SK-N-SH (cell line): ENCODE measurements around the gene MRPS27. TPM values are rescaled to one million over a fixed set of nuclear protein-coding genes. Genes with fewer than 3 reads are reported as not detected.

Experiments
- CTCF ChIA-PET: fragments of 300-600, 350-600 bp; formaldehyde crosslinking; extraction: SDS; loops from one replicate; lab custom pipeline; 2021; lab: Yijun Ruan, JAX
- POLR2A ChIA-PET: fragments of 350-600 bp; sonication (Branson Sonifier 250); formaldehyde crosslinking; extraction: SDS; loops from one replicate; lab custom pipeline; 2020; ENCODE audit warnings: antibody characterized with exemption, inconsistent platforms; lab: Yijun Ruan, JAX
- DNase-seq: peaks from one replicate; pipeline ENCODE4 v3.0.0; 2012
- H2AFZ ChIP-seq: fragments of 200-600 bp; sonication (generic); 2 replicates; pipeline ENCODE4 v1.8.1; 2016; ENCODE audit warnings: antibody characterized with exemption, mild to moderate bottlenecking, low read depth
- H3F3A ChIP-seq: fragments of 200-600 bp; sonication (generic); replicated peaks from 2 replicates; pipeline ENCODE3; 2016; ENCODE audit warnings: antibody characterized with exemption, mild to moderate bottlenecking; ENCODE audit not compliant: insufficient read depth
- H3K27ac ChIP-seq, 2 experiments: fragments of 200-500 bp in 1 of 2; fragments of 200-600 bp in 1 of 2; sonication (Bioruptor generic) in 1 of 2; sonication (generic), shearing (Covaris generic) in 1 of 2; 2 replicates each; pipeline versions ENCODE4 v1.5.1 to v1.6.1; 2014 to 2016; ENCODE audit warnings: low read depth in 2 of 2, inconsistent platforms in 1 of 2, low read length in 1 of 2, mild to moderate bottlenecking in 1 of 2, mixed read lengths in 1 of 2
- H3K27me3 ChIP-seq: fragments of 200-600 bp; sonication (generic), shearing (Covaris generic); 2 replicates; pipeline ENCODE4 v1.6.1; 2016; ENCODE audit warnings: mixed run types; ENCODE audit not compliant: insufficient read depth
- H3K36me3 ChIP-seq, 2 experiments: fragments of 200-500 bp in 1 of 2; fragments of 200-600 bp in 1 of 2; sonication (Bioruptor generic) in 1 of 2; sonication (generic) in 1 of 2; replicated peaks in 1 of 2; 2 replicates each; pipeline versions ENCODE3 to v1.5.1; 2014 to 2016; ENCODE audit warnings: low read length in 1 of 2, mild to moderate bottlenecking in 1 of 2; ENCODE audit not compliant: insufficient read depth in 2 of 2, control insufficient read depth in 1 of 2
- H3K4me1 ChIP-seq, 2 experiments: fragments of 200-500 bp in 1 of 2; fragments of 200-600 bp in 1 of 2; sonication (Bioruptor generic) in 1 of 2; sonication (generic), shearing (Covaris generic) in 1 of 2; 2 replicates each; pipeline versions ENCODE4 v1.5.1 to v1.6.1; 2014 to 2016; ENCODE audit warnings: low read depth in 1 of 2, low read length in 1 of 2, mixed run types in 1 of 2; ENCODE audit not compliant: insufficient read depth in 2 of 2, control insufficient read depth in 1 of 2
- H3K4me2 ChIP-seq: fragments of 200-600 bp; sonication (generic), shearing (Covaris generic); 2 replicates; pipeline ENCODE4 v1.6.1; 2017; ENCODE audit warnings: mixed run types
- H3K4me3 ChIP-seq, 2 experiments: fragments of 200-500 bp in 1 of 2; fragments of 200-600 bp in 1 of 2; sonication (Bioruptor generic) in 1 of 2; sonication (generic), shearing (Covaris generic) in 1 of 2; 2 replicates each; pipeline versions ENCODE4 v1.5.1 to v1.8.1; 2014 to 2016; ENCODE audit warnings: low read depth in 2 of 2, inconsistent platforms in 1 of 2, low read length in 1 of 2, mild to moderate bottlenecking in 1 of 2, mixed read lengths in 1 of 2, moderate library complexity in 1 of 2
- H3K79me2 ChIP-seq: fragments of 200-600 bp; sonication (generic); 2 replicates; pipeline ENCODE4 v1.8.1; 2017; ENCODE audit warnings: mild to moderate bottlenecking; ENCODE audit not compliant: insufficient read depth
- H3K9ac ChIP-seq: fragments of 200-600 bp; sonication (generic); 2 replicates; pipeline ENCODE4 v1.6.1; 2017; ENCODE audit warnings: mixed run types
- H3K9me2 ChIP-seq: fragments of 200-600 bp; sonication (generic); 2 replicates; pipeline ENCODE4 v1.6.1; 2017; ENCODE audit warnings: mixed run types
- H3K9me3 ChIP-seq: fragments of 200-600 bp; sonication (generic); 2 replicates; pipeline ENCODE4 v1.6.1; 2017; ENCODE audit warnings: mixed run types, mild to moderate bottlenecking, moderate library complexity
- H4K20me1 ChIP-seq: fragments of 200-600 bp; sonication (generic); 2 replicates; pipeline ENCODE4 v1.6.1; 2017; ENCODE audit warnings: mild to moderate bottlenecking, mixed run types; ENCODE audit not compliant: insufficient read depth
- EP300 ChIP-seq, 2 experiments: IDR thresholded peaks; 2 replicates each; pipeline versions ENCODE4 v1.4.0 to v1.6.1; 2012; ENCODE audit warnings: borderline replicate concordance in 1 of 2, low read depth in 1 of 2, low read length in 1 of 2
- FOXJ3 ChIP-seq: sonication (generic); formaldehyde crosslinking; IDR thresholded peaks from 2 replicates; pipeline ENCODE4 v1.5.1; 2020; ENCODE audit warnings: mild to moderate bottlenecking, missing genetic modification reagents
- FOXM1 ChIP-seq: IDR thresholded peaks from 2 replicates; pipeline ENCODE4 v1.4.0; 2012; ENCODE audit warnings: low read depth, mild to moderate bottlenecking
- GABPA ChIP-seq: IDR thresholded peaks from 2 replicates; pipeline ENCODE4 v1.4.0; 2012; ENCODE audit warnings: low read depth, mild to moderate bottlenecking
- GATA2 ChIP-seq: sonication (generic); formaldehyde crosslinking; IDR thresholded peaks from 2 replicates; pipeline ENCODE4 v1.5.0; 2020; ENCODE audit warnings: mild to moderate bottlenecking, missing genetic modification reagents
- JUND ChIP-seq: IDR thresholded peaks from 2 replicates; pipeline ENCODE4 v1.4.0; 2012
- MXI1 ChIP-seq: IDR thresholded peaks from 2 replicates; pipeline ENCODE4 v1.6.1; 2012; ENCODE audit warnings: mild to moderate bottlenecking, low read depth, low read length, improper control_type of control experiment
- NFIC ChIP-seq: IDR thresholded peaks from 2 replicates; pipeline ENCODE4 v1.4.0; 2012; ENCODE audit warnings: borderline replicate concordance
- NRF1 ChIP-seq: IDR thresholded peaks from 2 replicates; pipeline ENCODE4 v1.6.1; 2012; ENCODE audit warnings: low read depth, mild to moderate bottlenecking, low read length
- RCOR1 ChIP-seq: fragments of 150-350 bp; IDR thresholded peaks from 2 replicates; pipeline ENCODE4 v1.6.1; 2017; ENCODE audit warnings: antibody characterized with exemption, low read length
- RFX5 ChIP-seq: IDR thresholded peaks from 2 replicates; pipeline ENCODE4 v1.6.1; 2012; ENCODE audit warnings: mild to moderate bottlenecking, improper control_type of control experiment, low read length
- TAF1 ChIP-seq: IDR thresholded peaks from 2 replicates; pipeline ENCODE4 v1.6.1; 2012; ENCODE audit warnings: low read depth, mild to moderate bottlenecking, low read length, moderate library complexity, borderline replicate concordance
- TCF12 ChIP-seq: IDR thresholded peaks from 2 replicates; pipeline ENCODE4 v1.4.0; 2012
- ZBTB33 ChIP-seq: IDR thresholded peaks from 2 replicates; pipeline ENCODE4 v1.4.0; 2012; ENCODE audit warnings: low read depth, borderline replicate concordance
- WGBS: methylation state at CpG from one replicate; pipeline ENCODE4 v1.1.6; 2017; ENCODE audit warnings: low lambda C conversion rate; 5-methylcytosine and 5-hydroxymethylcytosine counted together
- polyA plus RNA-seq, 3 experiments: library from polyadenylated mRNA; depleted of rRNA; stranded (reverse); fragments of >200 nt; gene quantifications; 2 replicates each; pipeline ENCODE4 v1.2.3, GENCODE V29; 2012
- TF ChIP-seq, protein P1 (sequence below): fragments of 150-350 bp; IDR thresholded peaks from 2 replicates; pipeline ENCODE4 v1.6.1; 2016; ENCODE audit warnings: mild to moderate bottlenecking, low read depth, low read length
- TF ChIP-seq, protein P2 (sequence below): fragments of 150-350 bp; IDR thresholded peaks from 2 replicates; pipeline ENCODE4 v1.6.1; 2017; ENCODE audit warnings: antibody characterized with exemption, low read length, low read depth, borderline replicate concordance

The MRPS27 gene
- polyA plus RNA-seq, 1 of the 3 experiments (the other 2 are of a cell fraction): 37.5 TPM

DNA sequence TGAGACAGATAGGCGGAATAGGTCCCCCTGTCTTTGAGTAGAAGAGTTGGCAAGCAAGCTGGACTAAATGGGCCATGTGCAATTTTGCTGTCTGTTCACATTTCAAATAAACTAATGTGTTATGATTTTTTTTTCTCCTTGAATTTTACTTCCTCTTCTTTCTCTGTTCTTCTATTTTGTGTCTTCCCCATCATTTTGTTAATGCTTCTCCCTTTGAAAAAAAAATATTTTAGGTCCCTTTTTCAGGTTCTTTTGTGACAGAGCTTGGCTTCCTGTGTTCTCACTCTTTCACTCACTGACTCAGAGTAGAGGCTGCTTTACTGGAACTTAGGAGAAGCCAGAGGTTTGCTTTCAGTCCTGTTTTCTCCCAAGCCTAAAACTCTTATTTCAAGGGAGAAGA, 48.2 kb upstream of the MRPS27 start:
- POLR2A ChIA-PET: no interaction called here

More for the DNA sequence above, 48.2 kb upstream of the MRPS27 start:
- no peak overlapping the region for H3K4me3 ChIP-seq
- CTCF ChIA-PET: interaction anchor here (0.6 to 5.4 kb wide), 7 partner anchors 10 to 589 kb away, joined by 3 to 64 read pairs (median 3); partner anchors contain the start of gene TNPO1
- no peaks in the 10 kb centered on the region for H3K36me3 ChIP-seq
- H3K27ac ChIP-seq: no peak overlapping the region
- no peaks in the 10 kb centered on the region for H3K9me2 ChIP-seq
- peaks cover 10 to 13% of the 10 kb centered on the region in 2 experiments; a peak in 3 of 4 replicates for H3K4me1 ChIP-seq
- DNase-seq: no peak
- H3K9me3 ChIP-seq: no peaks in the 10 kb centered on the region
- H3K79me2 ChIP-seq: no peaks in the 10 kb centered on the region
- no peak for TF ChIP-seq NRF1
- TF ChIP-seq EP300 (IDR thresholded peaks at IDR 0.05; ENCODE audit: borderline replicate concordance in 1 of 2, low read depth in 1 of 2, low read length in 1 of 2): no peak
- no peak for TF ChIP-seq FOXM1
- TF ChIP-seq TAF1: no peak
- TF ChIP-seq GATA2 (CRISPR knock-in tag): no peak
- TF ChIP-seq FOXJ3 (CRISPR knock-in tag): no peak
- no peak for TF ChIP-seq RCOR1
- TF ChIP-seq RFX5: no peak
- TF ChIP-seq MXI1: no peak
- TF ChIP-seq NFIC: no peak
- no peak for TF ChIP-seq JUND
- TF ChIP-seq, protein P1, sequence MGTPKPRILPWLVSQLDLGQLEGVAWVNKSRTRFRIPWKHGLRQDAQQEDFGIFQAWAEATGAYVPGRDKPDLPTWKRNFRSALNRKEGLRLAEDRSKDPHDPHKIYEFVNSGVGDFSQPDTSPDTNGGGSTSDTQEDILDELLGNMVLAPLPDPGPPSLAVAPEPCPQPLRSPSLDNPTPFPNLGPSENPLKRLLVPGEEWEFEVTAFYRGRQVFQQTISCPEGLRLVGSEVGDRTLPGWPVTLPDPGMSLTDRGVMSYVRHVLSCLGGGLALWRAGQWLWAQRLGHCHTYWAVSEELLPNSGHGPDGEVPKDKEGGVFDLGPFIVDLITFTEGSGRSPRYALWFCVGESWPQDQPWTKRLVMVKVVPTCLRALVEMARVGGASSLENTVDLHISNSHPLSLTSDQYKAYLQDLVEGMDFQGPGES: no peak
- no peak for TF ChIP-seq TCF12
- TF ChIP-seq, protein P2, sequence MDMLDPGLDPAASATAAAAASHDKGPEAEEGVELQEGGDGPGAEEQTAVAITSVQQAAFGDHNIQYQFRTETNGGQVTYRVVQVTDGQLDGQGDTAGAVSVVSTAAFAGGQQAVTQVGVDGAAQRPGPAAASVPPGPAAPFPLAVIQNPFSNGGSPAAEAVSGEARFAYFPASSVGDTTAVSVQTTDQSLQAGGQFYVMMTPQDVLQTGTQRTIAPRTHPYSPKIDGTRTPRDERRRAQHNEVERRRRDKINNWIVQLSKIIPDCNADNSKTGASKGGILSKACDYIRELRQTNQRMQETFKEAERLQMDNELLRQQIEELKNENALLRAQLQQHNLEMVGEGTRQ: no peak
- TF ChIP-seq ZBTB33: no peak
- no peak for TF ChIP-seq GABPA
- TF ChIP-seq, all 33 proteins: peak for 0
- H3K27me3 ChIP-seq: no peaks in the 10 kb centered on the region
- no peak overlapping the region for H2AFZ ChIP-seq
- H3F3A ChIP-seq: peaks cover 4% of the 10 kb centered on the region
- H3K9ac ChIP-seq: no peak overlapping the region
- H3K4me2 ChIP-seq: no peak overlapping the region
- WGBS: 94% methylated on average over 1 of the region's 1 CpG
- H4K20me1 ChIP-seq: no peaks in the 10 kb centered on the region
